ENCODE results near the gene ABCB8. TPM values are rescaled to one million over a fixed set of nuclear protein-coding genes. Genes with fewer than 3 reads are reported as not detected.
A peak's percentile ranks its signal among the peaks of the same experiment; 100 is the strongest.

ABCB8 gene
- polyA plus RNA-seq, 1 of the 3 experiments (the other 2 are of a cell fraction) = 36.0 TPM

DNA sequence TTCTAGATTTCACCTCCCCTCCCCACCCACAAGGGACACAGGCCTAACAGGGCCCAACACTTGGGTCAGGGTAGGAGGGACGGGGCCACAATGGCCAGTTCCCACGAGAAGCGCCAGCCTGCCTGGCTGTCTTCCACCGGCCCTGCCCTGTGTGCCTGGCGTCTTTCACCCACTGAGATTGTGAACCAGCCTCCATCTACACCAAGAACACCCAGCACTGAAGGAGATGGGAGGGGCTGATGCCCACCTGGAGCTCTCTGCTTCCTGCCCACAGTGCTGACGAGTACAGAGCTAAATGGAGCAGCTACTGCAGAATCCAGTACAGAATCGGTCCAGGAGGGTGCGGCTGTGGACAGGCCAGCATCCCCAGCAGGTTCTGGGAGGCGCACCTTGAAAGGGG is 17.7 kb downstream of the ABCB8 start:
- CTCF ChIA-PET = interaction anchor here (0.7 to 3.7 kb wide), 8 partner anchors 11 to 80 kb away, joined by 3 to 21 read pairs (median 4); partner anchors contain the start of genes CDK5 and SLC4A2

DNA sequence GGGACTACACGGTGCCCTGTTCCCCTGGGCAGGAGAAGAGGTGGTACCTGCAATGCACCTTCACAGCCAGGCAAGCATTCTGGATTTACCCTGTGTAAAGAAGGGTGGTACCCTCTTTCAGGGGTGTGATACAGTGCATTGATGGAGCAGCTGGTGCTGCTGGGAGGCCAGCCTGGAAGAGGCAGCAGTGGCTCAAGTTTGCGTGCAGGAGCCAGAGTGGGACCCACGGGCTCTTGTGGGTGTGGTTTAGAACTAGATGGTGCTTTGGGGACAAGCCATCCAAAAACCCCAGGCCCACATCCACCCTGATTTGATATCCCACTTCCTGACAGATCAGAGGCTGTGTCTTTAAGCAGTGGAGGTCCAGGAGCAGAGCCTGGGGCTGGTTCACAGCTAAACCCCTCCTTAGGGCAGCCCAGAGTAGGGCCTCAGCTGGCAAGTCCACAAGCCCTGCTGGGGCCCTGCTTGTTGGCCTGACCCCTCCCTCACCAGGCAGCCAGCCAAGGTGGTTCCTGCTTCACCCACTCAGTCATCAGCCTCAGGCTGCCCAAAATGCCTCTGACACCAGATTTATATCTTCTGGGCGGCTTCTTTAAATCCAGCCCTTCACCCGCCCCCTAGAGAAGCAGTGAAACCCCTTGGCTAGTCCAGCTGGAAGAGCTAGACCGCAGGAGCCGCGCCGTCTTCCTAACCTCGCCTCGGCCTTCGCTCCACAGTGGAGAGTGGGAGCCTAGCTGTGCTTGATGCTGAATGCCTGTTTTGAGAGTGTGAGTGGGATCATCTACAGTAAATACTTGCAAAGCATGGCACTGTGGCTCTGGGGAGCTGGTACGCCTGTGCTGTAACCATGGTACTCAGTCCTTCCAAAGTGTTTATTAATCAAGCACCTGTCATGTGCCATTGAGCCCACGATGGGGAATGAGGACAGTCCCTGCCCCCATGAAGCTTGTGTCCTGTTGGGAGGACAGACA is 18.6 kb downstream of the ABCB8 start:
- H2AFZ ChIP-seq (ENCODE audit: low read depth) = no peak overlapping the region
- TF ChIP-seq POLR2AphosphoS5 (IDR thresholded peaks at IDR 0.05; ENCODE audit: low read depth, low read length) = peak; percentile 43; the same call in 1 of the 2 replicates
- TF ChIP-seq NFIC (IDR thresholded peaks at IDR 0.05; ENCODE audit: borderline replicate concordance) = peak; percentile 94
- TF ChIP-seq SMC3 (IDR thresholded peaks at IDR 0.05; ENCODE audit: low read depth, low read length) = no peak; the same call in 1 of the 2 replicates
- TF ChIP-seq, protein P1, sequence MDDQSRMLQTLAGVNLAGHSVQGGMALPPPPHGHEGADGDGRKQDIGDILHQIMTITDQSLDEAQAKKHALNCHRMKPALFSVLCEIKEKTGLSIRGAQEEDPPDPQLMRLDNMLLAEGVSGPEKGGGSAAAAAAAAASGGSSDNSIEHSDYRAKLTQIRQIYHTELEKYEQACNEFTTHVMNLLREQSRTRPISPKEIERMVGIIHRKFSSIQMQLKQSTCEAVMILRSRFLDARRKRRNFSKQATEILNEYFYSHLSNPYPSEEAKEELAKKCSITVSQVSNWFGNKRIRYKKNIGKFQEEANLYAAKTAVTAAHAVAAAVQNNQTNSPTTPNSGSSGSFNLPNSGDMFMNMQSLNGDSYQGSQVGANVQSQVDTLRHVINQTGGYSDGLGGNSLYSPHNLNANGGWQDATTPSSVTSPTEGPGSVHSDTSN (IDR thresholded peaks at IDR 0.05) = peak; percentile 89
- TF ChIP-seq GATA2 (CRISPR knock-in tag; IDR thresholded peaks at IDR 0.05) = peak; percentile 59
- TF ChIP-seq FOSL2 (IDR thresholded peaks at IDR 0.05; ENCODE audit: borderline replicate concordance, low read depth) = peak; percentile 20; the same call in 1 of the 2 replicates
- TF ChIP-seq TCF12 (IDR thresholded peaks at IDR 0.05) = peak; percentile 80; the same call in 1 of the 2 replicates
- no peak; a peak in 1 of 4 replicates for TF ChIP-seq EP300 (IDR thresholded peaks at IDR 0.05; ENCODE audit: borderline replicate concordance in 1 of 2, low read depth in 1 of 2, low read length in 1 of 2)
- no peak; the same call in 1 of the 2 replicates for TF ChIP-seq SIN3A (IDR thresholded peaks at IDR 0.05; ENCODE audit: borderline replicate concordance, low read depth, low read length)
- TF ChIP-seq, protein P2, sequence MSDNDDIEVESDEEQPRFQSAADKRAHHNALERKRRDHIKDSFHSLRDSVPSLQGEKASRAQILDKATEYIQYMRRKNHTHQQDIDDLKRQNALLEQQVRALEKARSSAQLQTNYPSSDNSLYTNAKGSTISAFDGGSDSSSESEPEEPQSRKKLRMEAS (IDR thresholded peaks at IDR 0.05; ENCODE audit: low read depth) = 0 out of 2 replicates have a peak, but pooled peaks have one; percentile 45
- TF ChIP-seq FOXJ3 (CRISPR knock-in tag; IDR thresholded peaks at IDR 0.05) = peak; percentile 27; the same call in 1 of the 2 replicates
- H3F3A ChIP-seq (replicated peaks; ENCODE audit: insufficient read depth) = peaks cover 14% of the 10 kb centered on the region
- WGBS (ENCODE audit: low lambda C conversion rate) = 28% methylated on average over 13 of the region's 14 CpGs
- H3K4me2 ChIP-seq = peak overlapping the region; percentile 60
- H3K4me1 ChIP-seq (ENCODE audit: control insufficient read depth in 1 of 2, insufficient read depth in 2 of 2, low read depth in 1 of 2, low read length in 1 of 2) = peaks cover 13 to 39% of the 10 kb centered on the region in 2 experiments
- H3K4me3 ChIP-seq (ENCODE audit: low read depth in 2 of 2, low read length in 1 of 2) = no peak overlapping the region
- no peaks in the 10 kb centered on the region for H3K27me3 ChIP-seq (ENCODE audit: insufficient read depth)
- no peaks in the 10 kb centered on the region for H3K9me2 ChIP-seq
- peak; percentile 88 for DNase-seq
- H3K36me3 ChIP-seq (replicated peaks in 1 of 2; ENCODE audit: control insufficient read depth in 1 of 2, insufficient read depth in 2 of 2, low read length in 1 of 2) = peaks cover 4 to 18% of the 10 kb centered on the region in 2 experiments
- peak overlapping the region; percentile 61 to 78 for H3K27ac ChIP-seq (ENCODE audit: low read depth in 2 of 2, low read length in 1 of 2)
- ChIA-PET POLR2A (interaction anchor here (0.9 to 2.1 kb wide), 2 partner anchors 11 to 19 kb away, joined by 4 to 11 read pairs; partner anchors contain the start of genes ABCB8, CDK5 and SLC4A2), CTCF (interaction anchor here (0.8 to 3.7 kb wide), 14 partner anchors 10 to 598 kb away, joined by 3 to 21 read pairs (median 4); partner anchors contain the start of genes ABCB8, CDK5 and SLC4A2)
- H3K9ac ChIP-seq = no peak overlapping the region
- H4K20me1 ChIP-seq (ENCODE audit: insufficient read depth) = no peaks in the 10 kb centered on the region
- H3K79me2 ChIP-seq (ENCODE audit: insufficient read depth) = no peaks in the 10 kb centered on the region
- H3K9me3 ChIP-seq = no peaks in the 10 kb centered on the region

More for the DNA sequence above, 17.7 kb downstream of the ABCB8 start:
- Histone ChIP-seq H3K4me1 (ENCODE audit: control insufficient read depth in 1 of 2, insufficient read depth in 2 of 2, low read depth in 1 of 2, low read length in 1 of 2) (peaks cover 13 to 39% of the 10 kb centered on the region in 2 experiments), H3K27me3 (ENCODE audit: insufficient read depth) (no peaks in the 10 kb centered on the region), H3K36me3 (replicated peaks in 1 of 2; ENCODE audit: control insufficient read depth in 1 of 2, insufficient read depth in 2 of 2, low read length in 1 of 2) (peaks cover 4 to 20% of the 10 kb centered on the region in 2 experiments), H3F3A (replicated peaks; ENCODE audit: insufficient read depth) (peaks cover 14% of the 10 kb centered on the region), H3K4me2 (no peak overlapping the region), H4K20me1 (ENCODE audit: insufficient read depth) (no peaks in the 10 kb centered on the region), H3K9ac (no peak overlapping the region), H3K9me3 (no peaks in the 10 kb centered on the region), H3K79me2 (ENCODE audit: insufficient read depth) (no peaks in the 10 kb centered on the region), H3K27ac (ENCODE audit: low read depth in 2 of 2, low read length in 1 of 2) (peak overlapping the region in 1 of 2 experiments; percentile 78; a peak in 1 of 4 replicates), H3K9me2 (no peaks in the 10 kb centered on the region), H3K4me3 (ENCODE audit: low read depth in 2 of 2, low read length in 1 of 2) (no peak overlapping the region), H2AFZ (ENCODE audit: low read depth) (no peak overlapping the region)
- no peak for DNase-seq
- TF ChIP-seq MXI1 (IDR thresholded peaks at IDR 0.05; ENCODE audit: low read depth, low read length) (no peak), POLR2AphosphoS5 (IDR thresholded peaks at IDR 0.05; ENCODE audit: low read depth, low read length) (peak; percentile 26; the same call in 1 of the 2 replicates), GATA2 (CRISPR knock-in tag; IDR thresholded peaks at IDR 0.05) (no peak)
- WGBS (ENCODE audit: low lambda C conversion rate) = 92% methylated on average over 9 of the region's 9 CpGs
- POLR2A ChIA-PET = no interaction called here

All from SK-N-SH (cell line).